SK-N-SH (cell line): Measurements from ENCODE around the gene ELOVL1. TPM values are rescaled to one million over a fixed set of nuclear protein-coding genes. Genes with fewer than 3 reads are reported as not detected.

ENCODE experiments used
- CTCF ChIA-PET: fragments of 300-600, 350-600 bp; formaldehyde crosslinking; extraction: SDS; loops from one replicate; lab custom pipeline; 2021; lab: Yijun Ruan, JAX
- POLR2A ChIA-PET: fragments of 350-600 bp; sonication (Branson Sonifier 250); formaldehyde crosslinking; extraction: SDS; loops from one replicate; lab custom pipeline; 2020; ENCODE audit warnings: antibody characterized with exemption, inconsistent platforms; lab: Yijun Ruan, JAX
- DNase-seq: peaks from one replicate; pipeline ENCODE4 v3.0.0; 2012
- H2AFZ ChIP-seq: fragments of 200-600 bp; sonication (generic); 2 replicates; pipeline ENCODE4 v1.8.1; 2016; ENCODE audit warnings: antibody characterized with exemption, mild to moderate bottlenecking, low read depth
- H3F3A ChIP-seq: fragments of 200-600 bp; sonication (generic); replicated peaks from 2 replicates; pipeline ENCODE3; 2016; ENCODE audit warnings: antibody characterized with exemption, mild to moderate bottlenecking; ENCODE audit not compliant: insufficient read depth
- H3K27ac ChIP-seq, 2 experiments: fragments of 200-500 bp in 1 of 2; fragments of 200-600 bp in 1 of 2; sonication (Bioruptor generic) in 1 of 2; sonication (generic), shearing (Covaris generic) in 1 of 2; 2 replicates each; pipeline versions ENCODE4 v1.5.1 to v1.6.1; 2014 to 2016; ENCODE audit warnings: low read depth in 2 of 2, inconsistent platforms in 1 of 2, low read length in 1 of 2, mild to moderate bottlenecking in 1 of 2, mixed read lengths in 1 of 2
- H3K27me3 ChIP-seq: fragments of 200-600 bp; sonication (generic), shearing (Covaris generic); 2 replicates; pipeline ENCODE4 v1.6.1; 2016; ENCODE audit warnings: mixed run types; ENCODE audit not compliant: insufficient read depth
- H3K36me3 ChIP-seq, 2 experiments: fragments of 200-500 bp in 1 of 2; fragments of 200-600 bp in 1 of 2; sonication (Bioruptor generic) in 1 of 2; sonication (generic) in 1 of 2; replicated peaks in 1 of 2; 2 replicates each; pipeline versions ENCODE3 to v1.5.1; 2014 to 2016; ENCODE audit warnings: low read length in 1 of 2, mild to moderate bottlenecking in 1 of 2; ENCODE audit not compliant: insufficient read depth in 2 of 2, control insufficient read depth in 1 of 2
- H3K4me1 ChIP-seq, 2 experiments: fragments of 200-500 bp in 1 of 2; fragments of 200-600 bp in 1 of 2; sonication (Bioruptor generic) in 1 of 2; sonication (generic), shearing (Covaris generic) in 1 of 2; 2 replicates each; pipeline versions ENCODE4 v1.5.1 to v1.6.1; 2014 to 2016; ENCODE audit warnings: low read depth in 1 of 2, low read length in 1 of 2, mixed run types in 1 of 2; ENCODE audit not compliant: insufficient read depth in 2 of 2, control insufficient read depth in 1 of 2
- H3K4me2 ChIP-seq: fragments of 200-600 bp; sonication (generic), shearing (Covaris generic); 2 replicates; pipeline ENCODE4 v1.6.1; 2017; ENCODE audit warnings: mixed run types
- H3K4me3 ChIP-seq, 2 experiments: fragments of 200-500 bp in 1 of 2; fragments of 200-600 bp in 1 of 2; sonication (Bioruptor generic) in 1 of 2; sonication (generic), shearing (Covaris generic) in 1 of 2; 2 replicates each; pipeline versions ENCODE4 v1.5.1 to v1.8.1; 2014 to 2016; ENCODE audit warnings: low read depth in 2 of 2, inconsistent platforms in 1 of 2, low read length in 1 of 2, mild to moderate bottlenecking in 1 of 2, mixed read lengths in 1 of 2, moderate library complexity in 1 of 2
- H3K79me2 ChIP-seq: fragments of 200-600 bp; sonication (generic); 2 replicates; pipeline ENCODE4 v1.8.1; 2017; ENCODE audit warnings: mild to moderate bottlenecking; ENCODE audit not compliant: insufficient read depth
- H3K9ac ChIP-seq: fragments of 200-600 bp; sonication (generic); 2 replicates; pipeline ENCODE4 v1.6.1; 2017; ENCODE audit warnings: mixed run types
- H3K9me2 ChIP-seq: fragments of 200-600 bp; sonication (generic); 2 replicates; pipeline ENCODE4 v1.6.1; 2017; ENCODE audit warnings: mixed run types
- H3K9me3 ChIP-seq: fragments of 200-600 bp; sonication (generic); 2 replicates; pipeline ENCODE4 v1.6.1; 2017; ENCODE audit warnings: mixed run types, mild to moderate bottlenecking, moderate library complexity
- H4K20me1 ChIP-seq: fragments of 200-600 bp; sonication (generic); 2 replicates; pipeline ENCODE4 v1.6.1; 2017; ENCODE audit warnings: mild to moderate bottlenecking, mixed run types; ENCODE audit not compliant: insufficient read depth
- FOXM1 ChIP-seq: IDR thresholded peaks from 2 replicates; pipeline ENCODE4 v1.4.0; 2012; ENCODE audit warnings: low read depth, mild to moderate bottlenecking
- GATA2 ChIP-seq: sonication (generic); formaldehyde crosslinking; IDR thresholded peaks from 2 replicates; pipeline ENCODE4 v1.5.0; 2020; ENCODE audit warnings: mild to moderate bottlenecking, missing genetic modification reagents
- JUND ChIP-seq: IDR thresholded peaks from 2 replicates; pipeline ENCODE4 v1.4.0; 2012
- MEF2A ChIP-seq: IDR thresholded peaks from 2 replicates; pipeline ENCODE4 v1.4.0; 2012; ENCODE audit warnings: low read depth, borderline replicate concordance
- NFIC ChIP-seq: IDR thresholded peaks from 2 replicates; pipeline ENCODE4 v1.4.0; 2012; ENCODE audit warnings: borderline replicate concordance
- POLR2AphosphoS5 ChIP-seq: IDR thresholded peaks from 2 replicates; pipeline ENCODE4 v1.6.1; 2012; ENCODE audit warnings: low read depth, low read length
- RAD21 ChIP-seq: IDR thresholded peaks from 2 replicates; pipeline ENCODE4 v1.6.1; 2012; ENCODE audit warnings: mild to moderate bottlenecking, low read length
- RFX5 ChIP-seq: IDR thresholded peaks from 2 replicates; pipeline ENCODE4 v1.6.1; 2012; ENCODE audit warnings: mild to moderate bottlenecking, improper control_type of control experiment, low read length
- RXRA ChIP-seq: IDR thresholded peaks from 2 replicates; pipeline ENCODE4 v1.4.0; 2012; ENCODE audit warnings: low read depth, mild to moderate bottlenecking, borderline replicate concordance
- SIN3A ChIP-seq: IDR thresholded peaks from 2 replicates; pipeline ENCODE4 v1.6.1; 2012; ENCODE audit warnings: low read depth, mild to moderate bottlenecking, low read length, moderate library complexity, borderline replicate concordance
- SMC3 ChIP-seq: IDR thresholded peaks from 2 replicates; pipeline ENCODE4 v1.6.1; 2012; ENCODE audit warnings: low read depth, low read length, improper control_type of control experiment
- TAF1 ChIP-seq: IDR thresholded peaks from 2 replicates; pipeline ENCODE4 v1.6.1; 2012; ENCODE audit warnings: low read depth, mild to moderate bottlenecking, low read length, moderate library complexity, borderline replicate concordance
- TCF12 ChIP-seq: IDR thresholded peaks from 2 replicates; pipeline ENCODE4 v1.4.0; 2012
- TEAD4 ChIP-seq: IDR thresholded peaks from 2 replicates; pipeline ENCODE4 v1.4.0; 2012; ENCODE audit warnings: mild to moderate bottlenecking, borderline replicate concordance; ENCODE audit not compliant: insufficient read depth
- YY1 ChIP-seq: IDR thresholded peaks from 2 replicates; pipeline ENCODE4 v1.4.0; 2012; ENCODE audit warnings: low read depth, mild to moderate bottlenecking
- WGBS: methylation state at CpG from one replicate; pipeline ENCODE4 v1.1.6; 2017; ENCODE audit warnings: low lambda C conversion rate; 5-methylcytosine and 5-hydroxymethylcytosine counted together
- polyA plus RNA-seq, 3 experiments: library from polyadenylated mRNA; depleted of rRNA; stranded (reverse); fragments of >200 nt; gene quantifications; 2 replicates each; pipeline ENCODE4 v1.2.3, GENCODE V29; 2012
- TF ChIP-seq, protein P1 (sequence below): IDR thresholded peaks from 2 replicates; pipeline ENCODE4 v1.6.1; 2012; ENCODE audit warnings: mild to moderate bottlenecking, low read depth, low read length, moderate library complexity
- TF ChIP-seq, protein P2 (sequence below): fragments of 150-350 bp; IDR thresholded peaks from 2 replicates; pipeline ENCODE4 v1.6.1; 2016; ENCODE audit warnings: mild to moderate bottlenecking, low read depth, low read length
- TF ChIP-seq, protein P3 (sequence below): IDR thresholded peaks from 2 replicates; pipeline ENCODE4; 2012
- TF ChIP-seq, protein P4 (sequence below): fragments of 150-350 bp; IDR thresholded peaks from 2 replicates; pipeline ENCODE4 v1.6.1; 2017; ENCODE audit warnings: antibody characterized with exemption, low read length, low read depth, borderline replicate concordance

The ELOVL1 gene
- polyA plus RNA-seq, 1 of the 3 experiments (the other 2 are of a cell fraction): 127 TPM

DNA sequence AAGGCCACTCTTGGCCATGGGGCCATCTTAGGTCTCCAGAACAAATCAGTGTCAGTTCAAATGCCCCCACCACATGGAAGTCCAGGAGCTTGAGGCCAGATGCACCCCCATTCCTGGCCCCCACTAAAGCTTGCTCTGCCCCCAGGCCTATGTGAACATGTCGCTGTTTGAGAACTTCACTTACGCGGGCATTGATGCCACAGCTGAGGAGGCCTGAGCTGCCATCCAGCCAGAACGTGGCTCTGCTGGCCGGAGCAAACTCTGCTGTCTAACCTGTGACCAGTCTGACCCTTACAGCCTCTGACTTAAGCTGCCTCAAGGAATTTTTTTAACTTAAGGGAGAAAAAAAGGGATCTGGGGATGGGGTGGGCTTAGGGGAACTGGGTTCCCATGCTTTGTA, 45.3 kb downstream of the ELOVL1 start:
- POLR2A ChIA-PET: no interaction called here
- H3K4me1 ChIP-seq: no peaks in the 10 kb centered on the region
- no peak overlapping the region for H2AFZ ChIP-seq
- no peak overlapping the region for H3K4me2 ChIP-seq
- H4K20me1 ChIP-seq: no peaks in the 10 kb centered on the region
- H3K36me3 ChIP-seq: no peaks in the 10 kb centered on the region
- H3K9me2 ChIP-seq: no peaks in the 10 kb centered on the region
- TF ChIP-seq FOXM1 (no peak), TAF1 (no peak), NFIC (no peak), MEF2A (no peak), RXRA (no peak), SIN3A (no peak), TEAD4 (no peak), YY1 (no peak), POLR2AphosphoS5 (no peak), RAD21 (no peak), SMC3 (no peak), TCF12 (no peak), RFX5 (no peak), JUND (no peak), GATA2 (no peak)
- TF ChIP-seq, protein P1, sequence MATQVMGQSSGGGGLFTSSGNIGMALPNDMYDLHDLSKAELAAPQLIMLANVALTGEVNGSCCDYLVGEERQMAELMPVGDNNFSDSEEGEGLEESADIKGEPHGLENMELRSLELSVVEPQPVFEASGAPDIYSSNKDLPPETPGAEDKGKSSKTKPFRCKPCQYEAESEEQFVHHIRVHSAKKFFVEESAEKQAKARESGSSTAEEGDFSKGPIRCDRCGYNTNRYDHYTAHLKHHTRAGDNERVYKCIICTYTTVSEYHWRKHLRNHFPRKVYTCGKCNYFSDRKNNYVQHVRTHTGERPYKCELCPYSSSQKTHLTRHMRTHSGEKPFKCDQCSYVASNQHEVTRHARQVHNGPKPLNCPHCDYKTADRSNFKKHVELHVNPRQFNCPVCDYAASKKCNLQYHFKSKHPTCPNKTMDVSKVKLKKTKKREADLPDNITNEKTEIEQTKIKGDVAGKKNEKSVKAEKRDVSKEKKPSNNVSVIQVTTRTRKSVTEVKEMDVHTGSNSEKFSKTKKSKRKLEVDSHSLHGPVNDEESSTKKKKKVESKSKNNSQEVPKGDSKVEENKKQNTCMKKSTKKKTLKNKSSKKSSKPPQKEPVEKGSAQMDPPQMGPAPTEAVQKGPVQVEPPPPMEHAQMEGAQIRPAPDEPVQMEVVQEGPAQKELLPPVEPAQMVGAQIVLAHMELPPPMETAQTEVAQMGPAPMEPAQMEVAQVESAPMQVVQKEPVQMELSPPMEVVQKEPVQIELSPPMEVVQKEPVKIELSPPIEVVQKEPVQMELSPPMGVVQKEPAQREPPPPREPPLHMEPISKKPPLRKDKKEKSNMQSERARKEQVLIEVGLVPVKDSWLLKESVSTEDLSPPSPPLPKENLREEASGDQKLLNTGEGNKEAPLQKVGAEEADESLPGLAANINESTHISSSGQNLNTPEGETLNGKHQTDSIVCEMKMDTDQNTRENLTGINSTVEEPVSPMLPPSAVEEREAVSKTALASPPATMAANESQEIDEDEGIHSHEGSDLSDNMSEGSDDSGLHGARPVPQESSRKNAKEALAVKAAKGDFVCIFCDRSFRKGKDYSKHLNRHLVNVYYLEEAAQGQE: no peak
- TF ChIP-seq, protein P2, sequence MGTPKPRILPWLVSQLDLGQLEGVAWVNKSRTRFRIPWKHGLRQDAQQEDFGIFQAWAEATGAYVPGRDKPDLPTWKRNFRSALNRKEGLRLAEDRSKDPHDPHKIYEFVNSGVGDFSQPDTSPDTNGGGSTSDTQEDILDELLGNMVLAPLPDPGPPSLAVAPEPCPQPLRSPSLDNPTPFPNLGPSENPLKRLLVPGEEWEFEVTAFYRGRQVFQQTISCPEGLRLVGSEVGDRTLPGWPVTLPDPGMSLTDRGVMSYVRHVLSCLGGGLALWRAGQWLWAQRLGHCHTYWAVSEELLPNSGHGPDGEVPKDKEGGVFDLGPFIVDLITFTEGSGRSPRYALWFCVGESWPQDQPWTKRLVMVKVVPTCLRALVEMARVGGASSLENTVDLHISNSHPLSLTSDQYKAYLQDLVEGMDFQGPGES: no peak
- TF ChIP-seq, protein P3, sequence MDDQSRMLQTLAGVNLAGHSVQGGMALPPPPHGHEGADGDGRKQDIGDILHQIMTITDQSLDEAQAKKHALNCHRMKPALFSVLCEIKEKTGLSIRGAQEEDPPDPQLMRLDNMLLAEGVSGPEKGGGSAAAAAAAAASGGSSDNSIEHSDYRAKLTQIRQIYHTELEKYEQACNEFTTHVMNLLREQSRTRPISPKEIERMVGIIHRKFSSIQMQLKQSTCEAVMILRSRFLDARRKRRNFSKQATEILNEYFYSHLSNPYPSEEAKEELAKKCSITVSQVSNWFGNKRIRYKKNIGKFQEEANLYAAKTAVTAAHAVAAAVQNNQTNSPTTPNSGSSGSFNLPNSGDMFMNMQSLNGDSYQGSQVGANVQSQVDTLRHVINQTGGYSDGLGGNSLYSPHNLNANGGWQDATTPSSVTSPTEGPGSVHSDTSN: no peak
- TF ChIP-seq, protein P4, sequence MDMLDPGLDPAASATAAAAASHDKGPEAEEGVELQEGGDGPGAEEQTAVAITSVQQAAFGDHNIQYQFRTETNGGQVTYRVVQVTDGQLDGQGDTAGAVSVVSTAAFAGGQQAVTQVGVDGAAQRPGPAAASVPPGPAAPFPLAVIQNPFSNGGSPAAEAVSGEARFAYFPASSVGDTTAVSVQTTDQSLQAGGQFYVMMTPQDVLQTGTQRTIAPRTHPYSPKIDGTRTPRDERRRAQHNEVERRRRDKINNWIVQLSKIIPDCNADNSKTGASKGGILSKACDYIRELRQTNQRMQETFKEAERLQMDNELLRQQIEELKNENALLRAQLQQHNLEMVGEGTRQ: no peak
- TF ChIP-seq, all 33 proteins: peak for 0
- no peak for DNase-seq
- 64% methylated on average over 5 of the region's 5 CpGs for WGBS
- no peaks in the 10 kb centered on the region for H3K27me3 ChIP-seq
- no peaks in the 10 kb centered on the region for H3K79me2 ChIP-seq
- CTCF ChIA-PET: no interaction called here
- H3K4me3 ChIP-seq: no peak overlapping the region
- H3K9me3 ChIP-seq: no peaks in the 10 kb centered on the region
- no peak overlapping the region for H3K9ac ChIP-seq
- no peaks in the 10 kb centered on the region for H3F3A ChIP-seq
- H3K27ac ChIP-seq: no peak overlapping the region
